DMS 273 treated with DMSO at 0.1 percent for 48 hours (cell line): ENCODE results near the gene TSPO.

ENCODE experiments used
- DNase-seq: peaks from one replicate; lab custom pipeline; 2025; lab: John Stamatoyannopoulos, UW

TSPO gene

GRCh38 chr22:43202326-43202725 is 51.0 kb downstream of the TSPO start:
- DNase-seq: no peak

- no peak for DNase-seq
Measured at GRCh38 chr22:43202756-43203410, 51.5 kb downstream of the TSPO start.

- no peak for DNase-seq
Measured at GRCh38 chr22:43203471-43203981, 52.2 kb downstream of the TSPO start.

GRCh38 chr22:43205261-43205691 is 53.9 kb downstream of the TSPO start:
- no peak for DNase-seq

- no peak for DNase-seq
Measured at GRCh38 chr22:43205748-43206508, 54.6 kb downstream of the TSPO start.

- DNase-seq: no peak
Measured at GRCh38 chr22:43206509-43207161, 55.3 kb downstream of the TSPO start.

GRCh38 chr22:43207386-43207785 is 56.0 kb downstream of the TSPO start:
- DNase-seq: no peak

- no peak for DNase-seq
Measured at GRCh38 chr22:43207849-43208702, 56.7 kb downstream of the TSPO start.

GRCh38 chr22:43208703-43209522 is 57.6 kb downstream of the TSPO start:
- DNase-seq: no peak

- no peak for DNase-seq
Measured at GRCh38 chr22:43209523-43209890, 58.1 kb downstream of the TSPO start.

- DNase-seq: no peak
Measured at GRCh38 chr22:43209971-43210370, 58.6 kb downstream of the TSPO start.

- no peak for DNase-seq
Measured at GRCh38 chr22:43210631-43211515, 59.5 kb downstream of the TSPO start.

GRCh38 chr22:43211941-43212433 is 60.6 kb downstream of the TSPO start:
- DNase-seq: no peak

GRCh38 chr22:43212434-43212952 is 61.1 kb downstream of the TSPO start:
- no peak for DNase-seq
